Stromal cell of bone marrow (primary cell): ENCODE measurements around the gene RALA.
"Not testable (repeated sequence)": the region's sequence is repeated elsewhere in the genome, so short reads cannot be mapped to it uniquely, and the experiment has no call there.

Experiments
- DNase-seq: peaks from one replicate; pipeline ENCODE4 v3.0.0-alpha.2; 2012; ENCODE audit warnings: low read depth

Gene RALA

DNA sequence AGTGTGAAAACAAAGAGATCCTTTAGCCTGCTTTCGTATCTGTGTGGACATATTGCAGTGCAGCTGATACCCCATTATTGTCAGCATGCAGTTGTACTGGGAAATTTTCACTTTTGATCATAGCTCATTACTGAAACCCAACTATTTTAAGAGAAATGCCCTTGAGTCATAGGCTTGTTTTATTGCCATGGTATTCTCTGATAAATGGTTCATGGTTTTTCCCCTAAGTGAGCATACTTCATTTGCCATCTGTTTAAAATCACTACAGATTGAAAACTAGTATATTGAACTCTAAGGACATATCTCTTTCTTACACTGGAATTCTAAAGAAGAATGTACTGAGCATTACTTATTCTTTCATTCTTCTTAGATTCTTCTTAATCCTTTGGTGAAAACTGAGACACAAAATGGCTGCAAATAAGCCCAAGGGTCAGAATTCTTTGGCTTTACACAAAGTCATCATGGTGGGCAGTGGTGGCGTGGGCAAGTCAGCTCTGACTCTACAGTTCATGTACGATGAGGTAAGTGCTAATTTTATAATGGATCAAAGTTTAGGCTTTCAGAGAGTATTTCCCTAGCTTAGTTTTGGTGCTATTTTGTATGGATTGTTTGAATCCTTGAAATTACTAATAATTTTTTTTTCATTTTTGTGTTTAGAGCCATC is 63.0 kb downstream of the RALA start:
- DNase-seq, result peak; percentile 50

DNA sequence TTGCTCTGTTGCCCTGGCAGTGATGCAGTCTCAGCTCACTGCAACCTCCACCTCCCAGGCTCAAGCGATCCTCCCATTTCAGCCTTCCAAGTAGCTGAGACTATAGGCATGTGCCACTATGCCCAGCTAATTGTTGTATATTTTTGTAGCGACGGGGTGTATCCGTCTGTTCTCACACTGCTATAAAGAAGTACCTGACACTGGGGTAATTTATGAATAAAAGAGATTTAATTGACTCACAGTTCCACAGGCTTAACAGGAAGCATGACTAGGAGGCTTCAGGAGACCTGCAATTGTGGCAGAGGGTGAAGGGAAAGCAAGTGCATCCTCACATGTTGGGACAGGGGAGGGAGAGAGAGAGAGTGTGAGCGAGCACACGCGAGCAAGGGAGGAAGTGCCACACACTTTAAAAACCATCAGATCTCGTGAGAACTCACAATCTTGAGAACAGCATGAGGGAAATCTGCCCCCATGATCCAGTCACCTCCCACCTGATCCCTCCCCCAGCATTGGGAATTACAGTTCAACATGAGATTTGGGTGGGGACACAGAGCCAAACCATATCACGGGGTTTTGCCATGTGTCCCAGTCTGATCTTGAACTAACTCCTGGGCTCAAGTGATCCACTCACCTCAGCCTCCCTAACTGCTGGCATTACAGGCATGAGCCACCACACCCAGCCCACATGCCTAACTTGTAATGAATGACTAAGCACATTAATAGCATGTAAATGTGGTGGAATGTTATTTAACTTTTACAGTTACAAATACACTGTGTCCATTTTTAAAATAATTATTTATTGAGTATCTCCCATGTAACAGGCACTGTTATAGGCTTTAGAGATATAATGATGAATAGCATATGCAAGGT is 65.5 kb downstream of the RALA start:
- no peak for DNase-seq

DNA sequence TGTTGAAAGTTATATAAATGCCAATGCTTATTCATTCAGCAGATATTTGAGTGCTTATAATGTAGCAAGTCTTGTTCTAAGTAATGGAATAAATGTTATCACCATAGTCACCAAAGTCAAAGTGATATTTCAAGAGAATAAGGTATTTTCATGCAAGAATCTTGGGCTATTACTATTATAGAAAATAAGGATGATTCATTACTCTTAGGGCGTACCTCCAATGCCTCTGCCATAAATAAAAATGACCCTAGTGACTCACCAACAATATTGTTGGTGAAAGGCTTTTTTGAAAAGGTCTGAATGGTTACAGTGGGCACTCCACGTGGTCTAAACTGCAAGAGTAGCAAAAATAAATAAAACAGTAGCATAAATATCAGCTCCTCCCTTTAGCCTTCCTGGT is 68.4 kb downstream of the RALA start:
- peak; percentile 66 for DNase-seq

DNA sequence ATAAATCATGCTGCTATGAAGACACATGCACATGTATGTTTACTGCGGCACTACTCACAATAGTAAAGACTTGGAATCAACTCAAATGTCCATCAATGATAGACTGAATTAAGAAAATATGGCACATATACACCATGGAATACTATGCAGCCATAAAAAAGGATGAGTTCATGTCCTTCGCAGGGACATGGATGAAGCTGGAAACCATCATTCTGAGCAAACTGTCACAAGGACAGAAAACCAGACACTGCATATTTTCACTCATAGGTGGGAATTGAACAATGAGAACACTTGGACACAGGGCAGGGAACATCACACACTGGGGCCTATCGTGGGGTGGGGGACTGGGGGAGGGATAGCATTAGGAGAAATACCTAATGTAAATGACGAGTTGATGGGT is 69.7 kb downstream of the RALA start:
- DNase-seq, result not testable (repeated sequence)

DNA sequence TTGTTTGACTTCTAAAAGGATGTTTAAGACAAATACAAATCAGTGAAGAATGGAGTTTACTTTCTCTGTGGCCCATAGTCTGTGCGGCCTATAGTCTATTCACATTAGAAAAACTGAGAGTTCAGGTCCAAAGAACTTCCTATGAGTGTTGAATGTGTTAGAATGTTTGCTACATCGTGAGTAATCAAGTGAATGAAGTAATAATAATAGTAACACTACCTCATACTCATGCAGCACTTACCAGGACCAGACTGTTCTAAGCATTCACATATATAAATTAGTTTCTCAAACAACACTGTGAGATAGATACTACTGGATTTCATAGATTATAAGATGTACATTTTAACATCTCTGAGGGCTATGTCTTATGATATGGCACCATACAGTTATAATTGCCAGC is 70.4 kb downstream of the RALA start:
- DNase-seq, result no peak

DNA sequence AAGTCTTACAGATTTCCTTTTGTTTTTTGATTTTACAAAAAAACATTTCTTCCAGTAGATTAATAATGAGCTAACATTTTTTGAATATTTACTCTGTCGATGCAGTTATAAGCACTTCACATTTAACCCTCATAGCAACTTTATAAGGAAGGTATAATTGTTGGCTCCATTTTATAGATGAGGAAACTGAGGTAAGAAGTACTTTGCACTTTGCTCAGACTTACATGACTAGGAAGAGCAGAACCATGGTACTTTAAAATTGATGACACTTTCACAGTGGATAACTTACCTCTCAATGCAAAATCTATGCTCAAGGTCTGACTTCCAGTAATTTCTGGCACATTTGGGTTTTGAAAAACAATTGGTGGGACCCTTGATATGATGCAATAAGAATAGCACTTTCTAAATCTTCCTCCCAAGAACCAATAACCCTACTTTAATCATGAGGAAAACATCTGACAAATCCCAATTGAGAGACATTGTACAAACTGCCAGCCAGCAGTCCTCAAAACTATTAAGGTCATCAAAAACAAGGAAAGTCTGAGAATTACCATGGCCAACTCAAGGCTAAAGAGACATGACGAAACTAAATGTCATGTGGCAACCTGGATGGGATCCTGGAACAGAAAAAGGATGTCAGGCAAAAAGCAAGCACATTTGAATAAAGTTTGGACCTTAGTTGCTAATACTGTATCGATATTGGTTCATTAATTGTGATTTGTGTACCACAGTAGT is 72.6 kb downstream of the RALA start:
- no peak for DNase-seq

DNA sequence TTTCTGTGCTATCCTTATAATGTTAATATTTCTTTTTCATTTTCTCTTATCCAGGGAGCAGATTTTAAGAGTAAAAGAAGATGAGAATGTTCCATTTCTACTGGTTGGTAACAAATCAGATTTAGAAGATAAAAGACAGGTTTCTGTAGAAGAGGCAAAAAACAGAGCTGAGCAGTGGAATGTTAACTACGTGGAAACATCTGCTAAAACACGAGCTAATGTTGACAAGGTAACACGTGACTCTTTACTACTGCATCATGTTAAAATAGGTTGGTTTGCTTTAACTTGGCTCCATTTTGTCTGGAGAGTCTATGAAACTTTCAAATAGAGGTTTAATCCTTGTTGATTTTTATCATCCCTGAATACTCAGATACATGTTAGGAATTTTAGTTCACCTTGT is 73.3 kb downstream of the RALA start:
- DNase-seq, result no peak

DNA sequence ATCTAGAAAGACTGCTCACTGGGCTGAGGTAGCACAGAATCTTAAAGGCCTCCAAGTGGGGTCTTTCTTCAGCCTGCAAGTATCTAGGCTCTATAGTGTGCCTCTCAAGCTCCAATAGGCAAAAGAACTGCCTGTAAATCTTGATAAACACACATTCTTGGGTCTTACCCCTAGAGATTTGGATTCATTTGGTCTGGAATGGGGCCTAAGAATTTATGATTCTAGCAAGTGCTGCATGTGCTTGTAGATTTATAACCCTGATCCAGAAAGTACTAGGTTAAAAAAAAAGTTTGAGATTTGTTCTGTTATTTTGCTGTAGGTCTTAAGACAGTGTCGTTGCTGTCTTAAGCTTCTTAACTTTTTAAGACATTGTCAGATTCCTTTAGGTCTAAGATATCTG is 74.1 kb downstream of the RALA start:
- no peak for DNase-seq

DNA sequence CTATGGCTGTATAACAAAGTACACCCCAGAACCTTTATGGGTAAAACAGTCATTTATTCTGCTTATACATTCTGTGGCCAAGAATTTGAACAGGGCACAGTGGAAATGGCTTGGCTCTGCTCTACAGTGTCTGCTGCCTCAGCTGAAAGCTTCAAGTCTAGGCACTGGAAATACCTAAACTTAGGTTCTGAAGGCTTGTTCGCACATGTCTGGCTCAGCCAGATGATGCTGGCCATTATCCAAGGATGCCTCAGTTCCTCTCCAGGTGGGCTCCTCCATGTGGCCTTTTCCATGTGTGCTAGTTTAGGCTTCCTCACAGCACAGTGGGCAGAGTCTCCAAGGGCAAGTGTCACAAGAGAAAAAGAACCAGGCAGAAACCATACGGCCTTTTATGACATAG is 76.8 kb downstream of the RALA start:
- DNase-seq, result no peak

DNA sequence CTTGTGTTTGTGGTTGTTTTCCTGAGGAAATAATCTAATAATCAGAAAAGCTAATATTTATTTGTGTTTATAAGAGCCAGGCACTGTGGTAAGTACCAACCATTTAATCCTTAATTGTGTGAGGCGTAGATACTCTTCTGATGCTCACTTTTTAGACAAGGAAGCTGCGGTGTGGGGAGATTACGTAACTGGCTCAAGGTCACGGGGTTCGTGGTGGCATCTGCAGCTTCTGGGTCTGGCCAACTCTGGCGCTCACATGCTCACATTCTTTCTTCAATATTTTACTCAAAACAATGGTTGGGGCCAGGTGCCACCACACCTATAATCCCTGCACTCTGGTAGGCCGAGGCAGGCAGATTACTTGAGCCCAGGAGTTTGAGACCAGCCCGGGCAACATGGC is 77.6 kb downstream of the RALA start:
- DNase-seq, result no peak

DNA sequence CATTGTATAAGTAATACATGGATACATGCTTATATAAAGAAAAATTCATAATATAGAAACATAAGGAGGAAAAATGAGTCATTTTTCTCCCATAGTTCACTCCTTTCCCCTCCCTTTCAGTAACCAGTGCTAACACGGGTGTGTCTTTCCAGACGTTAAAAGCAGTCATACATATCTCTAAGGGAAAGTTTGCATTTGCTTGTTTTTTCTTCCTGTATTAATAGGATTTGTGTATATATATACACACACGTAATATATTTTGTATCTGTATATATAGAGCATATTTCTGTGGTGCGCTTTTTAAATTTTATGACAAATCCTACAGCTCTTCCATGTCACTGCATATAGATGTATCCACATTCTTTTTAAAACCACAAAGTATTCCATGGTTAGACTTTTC is 78.8 kb downstream of the RALA start:
- no peak for DNase-seq

DNA sequence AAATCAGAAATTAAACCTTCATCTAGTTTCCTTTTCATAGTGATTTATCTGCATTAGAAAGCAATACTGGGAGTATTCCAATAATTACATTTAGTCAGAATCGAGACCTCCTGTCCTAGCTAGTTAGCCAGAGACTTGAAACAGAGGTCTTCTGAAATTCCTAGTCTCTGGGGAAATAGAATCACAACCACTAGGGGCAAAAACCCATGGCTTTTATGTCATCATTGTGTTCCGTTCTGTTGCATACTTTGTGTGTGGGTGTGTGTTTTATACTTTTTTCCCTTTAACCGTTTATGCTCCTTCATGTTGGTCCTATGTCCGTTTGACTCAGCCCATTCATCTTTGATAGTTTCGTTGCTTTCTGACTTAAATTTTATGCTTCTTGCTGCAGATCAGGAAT is 79.8 kb downstream of the RALA start:
- no peak for DNase-seq

DNA sequence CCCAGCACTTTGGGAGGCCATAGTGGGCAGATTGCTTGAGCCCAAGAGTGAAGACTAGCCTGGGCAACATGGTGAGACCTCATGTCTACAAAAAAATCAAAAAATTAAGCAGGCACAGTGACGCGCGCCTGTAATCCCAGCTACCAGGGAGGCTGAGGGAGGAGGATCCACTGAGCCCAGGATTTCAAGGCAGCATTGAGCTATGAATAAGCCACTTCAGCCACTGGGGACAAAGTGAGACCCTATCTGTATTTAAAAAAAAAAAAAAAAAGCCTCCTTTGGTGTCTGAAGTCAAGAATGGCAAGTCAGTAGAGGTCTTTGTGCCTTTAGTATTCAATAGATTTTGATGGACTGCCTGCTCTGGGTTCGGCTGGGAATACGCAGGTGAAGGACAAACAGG is 85.7 kb downstream of the RALA start:
- no peak for DNase-seq

DNA sequence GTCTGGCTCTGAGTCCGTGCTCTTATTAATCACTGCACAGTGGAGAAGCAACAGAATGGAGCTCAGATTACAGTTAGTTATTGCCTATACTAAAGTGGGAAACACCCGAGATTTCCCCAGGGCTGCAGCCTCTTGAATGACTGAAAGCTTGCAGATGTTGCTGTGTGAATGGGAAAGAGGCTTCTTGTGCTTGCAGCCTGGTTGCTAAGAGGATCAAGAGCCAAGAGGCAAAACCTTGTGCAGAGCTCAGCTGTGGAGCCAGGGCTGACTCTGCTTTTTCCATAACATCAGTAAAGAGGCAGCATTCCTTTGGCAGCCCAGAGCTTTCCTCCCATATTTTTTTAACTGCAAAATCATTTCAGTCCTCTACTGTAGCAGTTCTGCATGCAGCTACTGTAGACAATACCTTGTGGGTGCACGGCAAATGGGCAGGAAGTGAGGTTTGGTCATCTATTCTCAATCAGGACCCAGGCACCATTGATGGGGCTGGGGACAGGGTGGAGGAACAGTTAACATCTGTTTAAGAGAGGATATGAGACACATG is 86.5 kb downstream of the RALA start:
- DNase-seq, result peak; percentile 98

DNA sequence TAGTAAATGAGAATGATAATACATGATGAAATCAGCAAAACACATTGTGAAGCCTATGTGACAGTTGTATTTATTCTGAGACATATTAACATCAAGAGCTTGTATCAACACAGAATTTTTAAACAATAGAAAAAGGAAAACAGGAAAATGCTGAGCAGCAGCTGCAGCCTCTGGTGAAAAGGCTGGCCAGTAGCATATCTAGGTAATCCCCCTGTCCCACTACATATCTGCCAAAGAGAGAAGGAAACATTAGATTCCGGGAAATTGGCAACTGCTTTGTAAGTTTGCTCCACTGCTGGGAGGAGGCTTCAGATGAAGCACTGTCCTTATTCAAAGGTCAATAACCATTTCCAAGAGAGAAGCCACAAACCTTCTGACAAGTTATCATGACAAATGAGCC is 89.4 kb downstream of the RALA start:
- DNase-seq, result no peak

DNA sequence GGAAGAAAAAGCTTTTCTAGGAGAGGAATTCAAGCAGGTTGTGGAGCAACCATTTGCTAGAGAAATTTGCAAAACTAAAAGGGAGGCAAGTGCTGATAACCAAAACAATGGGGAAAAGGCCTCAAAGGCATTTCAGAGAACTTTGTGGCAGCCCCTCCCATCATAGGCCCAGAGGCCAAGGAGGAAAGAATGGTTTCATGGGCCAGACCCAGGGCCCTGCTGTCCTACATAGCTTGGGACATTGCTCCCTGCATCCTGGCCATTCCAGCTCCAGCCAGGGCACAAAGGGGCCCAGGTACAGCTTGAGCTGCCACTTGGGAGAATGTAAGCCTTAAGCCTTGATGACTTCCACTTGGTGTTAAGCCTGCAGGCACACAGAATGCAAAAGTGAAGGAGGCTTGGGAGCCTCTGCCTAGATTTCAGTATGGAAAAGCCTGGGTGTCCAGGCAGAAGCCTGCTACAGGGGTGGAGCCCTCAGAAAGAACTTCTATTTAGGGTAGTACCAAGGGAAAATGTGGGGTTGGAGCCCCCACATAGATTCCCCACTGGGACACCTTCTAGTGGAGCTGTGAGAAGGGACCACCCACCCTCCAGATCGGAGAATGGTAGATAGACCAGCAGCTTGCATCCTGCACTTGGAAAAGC is 91.2 kb downstream of the RALA start:
- DNase-seq, result no peak

DNA sequence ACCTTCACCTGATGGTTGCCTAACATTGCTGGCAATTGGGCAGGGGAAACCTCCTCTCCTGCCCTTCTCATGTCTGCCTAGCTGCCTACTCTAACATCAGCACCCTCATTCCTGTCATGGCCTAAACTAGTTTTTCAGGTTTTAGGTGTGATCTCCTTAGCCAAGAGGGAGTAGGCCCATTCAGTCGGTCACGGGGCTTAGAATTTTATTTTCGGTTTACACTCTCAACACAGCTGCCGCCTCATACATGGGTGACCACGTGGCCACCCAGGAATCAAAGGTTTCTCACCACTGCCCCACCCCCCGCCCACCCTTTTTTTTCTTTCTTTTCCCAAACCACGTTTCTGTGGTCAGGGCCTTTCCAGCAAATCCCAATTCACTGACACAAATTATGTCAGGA is 97.2 kb downstream of the RALA start:
- peak; percentile 63 for DNase-seq

DNA sequence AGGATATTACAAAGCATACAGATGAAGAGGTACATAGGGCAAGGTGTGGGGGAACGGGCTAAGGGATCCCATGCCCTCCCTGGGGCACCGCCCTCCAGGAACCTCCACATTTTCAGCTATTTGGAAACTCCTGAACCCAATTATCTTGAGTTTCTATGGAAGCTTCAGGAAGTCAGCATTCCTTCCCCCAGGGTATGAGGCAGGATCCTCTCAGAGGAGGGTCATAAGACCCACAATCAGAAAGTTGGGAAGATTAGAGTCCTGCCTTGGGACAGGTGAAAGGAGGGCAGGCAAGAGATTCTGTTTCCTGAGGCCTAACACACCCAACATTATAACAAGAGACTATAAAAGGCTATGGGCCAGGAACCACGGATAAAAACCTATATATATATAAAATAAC is 98.0 kb downstream of the RALA start:
- no peak for DNase-seq

DNA sequence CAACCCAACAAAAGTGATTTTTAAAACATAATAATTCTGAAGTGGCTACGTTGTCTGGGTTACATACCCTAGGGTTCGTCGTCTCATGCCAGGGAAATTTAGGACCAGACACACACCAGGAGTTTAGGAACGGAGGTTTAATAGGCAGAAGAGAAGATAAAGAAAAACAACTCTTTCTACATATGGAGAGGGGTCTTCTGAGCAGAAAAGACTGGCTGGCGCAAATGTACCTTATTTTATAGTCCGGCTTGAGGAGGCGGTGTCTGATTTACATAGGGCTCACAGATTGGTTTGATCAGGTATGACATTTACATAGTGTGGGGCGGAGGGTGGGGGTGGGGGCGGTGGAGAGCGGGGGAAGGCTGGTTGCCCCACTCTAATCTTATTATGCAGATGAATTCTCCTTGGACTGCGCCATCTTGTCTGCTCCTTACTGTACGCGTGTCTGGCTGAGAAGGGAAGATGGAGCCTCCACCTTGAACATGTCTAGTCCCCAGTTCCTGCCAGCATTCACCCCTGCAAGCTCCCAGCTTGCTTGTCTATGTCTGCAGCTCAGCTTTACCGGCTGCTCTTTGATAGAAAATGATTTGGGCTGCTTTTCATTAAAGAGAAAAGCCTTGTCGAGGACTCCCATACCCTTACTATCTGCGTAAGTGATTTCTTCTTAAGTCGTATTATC is 98.7 kb downstream of the RALA start:
- no peak for DNase-seq

DNA sequence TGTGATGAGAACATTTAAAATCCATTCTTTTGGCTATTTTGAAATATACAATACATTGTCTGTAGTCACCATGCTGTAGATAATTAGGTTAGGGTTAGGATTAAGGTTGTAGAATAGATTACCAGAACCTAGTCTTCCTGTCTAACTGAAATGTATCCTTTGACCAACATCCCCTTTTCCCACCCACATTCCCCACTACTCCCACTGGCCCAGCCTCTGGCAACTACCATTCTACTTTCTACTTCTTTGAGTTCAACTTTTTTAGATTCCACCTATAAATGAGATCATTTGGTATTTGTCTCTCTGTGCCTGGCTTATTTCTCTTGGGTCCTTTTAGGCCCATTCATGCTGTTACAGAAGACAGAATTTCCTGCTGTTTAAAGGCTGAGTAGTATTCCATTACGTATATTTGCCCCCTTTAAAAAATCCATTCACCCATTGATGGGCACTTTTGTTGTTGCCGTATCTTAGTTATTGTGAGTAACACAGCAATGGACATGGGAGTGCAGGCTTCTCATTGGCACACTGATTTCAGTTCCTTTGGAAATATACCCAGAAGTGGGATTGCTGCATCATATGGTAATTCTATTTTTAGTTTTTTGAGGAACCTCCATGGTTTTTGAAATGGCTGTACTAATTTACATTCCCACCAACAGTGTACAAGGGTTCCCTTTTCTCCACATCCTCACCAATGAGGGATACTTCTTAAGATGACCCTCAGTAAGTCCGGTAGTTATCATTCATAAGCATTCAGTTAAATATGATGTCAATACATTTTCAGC is 104.0 kb downstream of the RALA start:
- no peak for DNase-seq
